ENCODE measurements around the gene ALPG. TPM values are rescaled to one million over a fixed set of nuclear protein-coding genes. Genes with fewer than 3 reads are reported as not detected.

Gene ALPG
- total RNA-seq, 1 experiment from 2014 or later: 2.5 TPM

DNA sequence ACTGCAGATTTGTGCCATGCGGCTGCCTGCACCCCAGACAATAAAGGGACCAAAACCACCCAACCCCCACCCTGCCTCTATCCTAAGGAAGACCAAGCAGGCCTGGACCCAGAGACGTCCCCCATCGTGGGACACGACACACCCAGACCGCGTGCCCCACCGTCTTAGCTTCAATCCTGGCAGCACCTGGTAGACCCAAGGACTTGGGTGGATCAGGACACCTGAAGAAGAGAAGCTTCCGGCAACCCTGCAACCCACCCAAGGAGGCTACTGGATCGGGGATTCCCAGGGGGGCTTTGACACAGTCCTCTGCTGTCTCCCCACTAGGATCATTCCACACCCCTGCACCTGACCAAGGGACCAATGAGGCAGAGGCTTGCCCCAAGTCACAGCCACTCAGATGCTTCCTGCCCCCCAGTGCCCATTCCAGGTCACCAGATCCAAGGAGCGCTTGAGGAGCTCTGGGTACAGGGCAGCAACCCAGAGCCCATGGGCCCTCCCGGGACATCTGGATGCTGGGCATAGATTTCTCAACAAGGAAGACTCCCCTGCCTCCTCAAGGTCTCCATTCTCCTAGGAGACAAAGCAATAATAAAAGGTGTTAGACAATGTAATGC is 52.9 kb downstream of the ALPG start:
- TF ChIP-seq, protein P1, sequence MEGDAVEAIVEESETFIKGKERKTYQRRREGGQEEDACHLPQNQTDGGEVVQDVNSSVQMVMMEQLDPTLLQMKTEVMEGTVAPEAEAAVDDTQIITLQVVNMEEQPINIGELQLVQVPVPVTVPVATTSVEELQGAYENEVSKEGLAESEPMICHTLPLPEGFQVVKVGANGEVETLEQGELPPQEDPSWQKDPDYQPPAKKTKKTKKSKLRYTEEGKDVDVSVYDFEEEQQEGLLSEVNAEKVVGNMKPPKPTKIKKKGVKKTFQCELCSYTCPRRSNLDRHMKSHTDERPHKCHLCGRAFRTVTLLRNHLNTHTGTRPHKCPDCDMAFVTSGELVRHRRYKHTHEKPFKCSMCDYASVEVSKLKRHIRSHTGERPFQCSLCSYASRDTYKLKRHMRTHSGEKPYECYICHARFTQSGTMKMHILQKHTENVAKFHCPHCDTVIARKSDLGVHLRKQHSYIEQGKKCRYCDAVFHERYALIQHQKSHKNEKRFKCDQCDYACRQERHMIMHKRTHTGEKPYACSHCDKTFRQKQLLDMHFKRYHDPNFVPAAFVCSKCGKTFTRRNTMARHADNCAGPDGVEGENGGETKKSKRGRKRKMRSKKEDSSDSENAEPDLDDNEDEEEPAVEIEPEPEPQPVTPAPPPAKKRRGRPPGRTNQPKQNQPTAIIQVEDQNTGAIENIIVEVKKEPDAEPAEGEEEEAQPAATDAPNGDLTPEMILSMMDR (IDR thresholded peaks at IDR 0.05; ENCODE audit: insufficient read depth in 1 of 2, low read depth in 1 of 2, low read length in 1 of 2, severe bottlenecking in 1 of 2, unreplicated experiment in 1 of 2): no peak
- Histone ChIP-seq H3K36me3 (ENCODE audit: control insufficient read depth, insufficient read depth, low read length) (no peaks in the 10 kb centered on the region), H3K4me1 (peaks cover 11% of the 10 kb centered on the region), H3K27me3 (replicated peaks; ENCODE audit: control insufficient read depth, insufficient read depth, low read length) (no peaks in the 10 kb centered on the region), H3K4me3 (ENCODE audit: low read depth, low read length) (no peak overlapping the region), H3K9me3 (no peaks in the 10 kb centered on the region)
- no TSS peak for BruUV-seq (replicated peaks)
- Mint-ChIP-seq H3K4me3 (ENCODE audit: unreplicated experiment) (no peak overlapping the region), H3K36me3 (ENCODE audit: insufficient read depth, unreplicated experiment) (no peaks in the 10 kb centered on the region), H3K4me1 (ENCODE audit: low read depth, unreplicated experiment) (no peaks in the 10 kb centered on the region), H3K27ac (ENCODE audit: unreplicated experiment) (no peak overlapping the region), H3K27me3 (ENCODE audit: insufficient read depth, unreplicated experiment) (no peaks in the 10 kb centered on the region), H3K9me3 (ENCODE audit: unreplicated experiment) (no peaks in the 10 kb centered on the region)
- intact Hi-C loops (cut with micrococcal nuclease; ENCODE audit: unreplicated experiment): no loop called here
- no peak for DNase-seq
- ChIA-PET POLR2A (no interaction called here), CTCF (no interaction called here)

DNA sequence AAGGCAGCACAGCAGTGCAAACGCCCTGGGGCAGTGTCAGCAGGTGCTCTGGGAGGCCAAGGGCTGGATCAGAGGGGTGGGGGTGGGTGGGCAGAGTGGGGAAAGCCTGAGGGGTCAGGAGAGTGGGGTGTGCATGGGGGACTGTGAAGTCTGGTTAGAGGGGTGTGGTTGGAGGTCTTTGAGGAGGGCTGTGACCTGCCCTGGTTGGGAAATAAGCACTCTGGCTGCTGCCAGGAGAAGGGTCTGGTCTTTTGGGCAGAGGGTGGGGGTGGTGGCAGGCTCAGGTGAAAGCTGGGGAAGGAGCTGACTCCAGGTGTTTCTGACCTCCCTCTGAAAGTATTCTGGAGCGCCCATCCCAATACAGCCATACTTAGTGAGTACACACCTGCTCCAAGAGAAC is 53.5 kb downstream of the ALPG start:
- TF ChIP-seq, protein P1 (IDR thresholded peaks at IDR 0.05; ENCODE audit: insufficient read depth in 1 of 2, low read depth in 1 of 2, low read length in 1 of 2, severe bottlenecking in 1 of 2, unreplicated experiment in 1 of 2): no peak
- intact Hi-C loops (cut with micrococcal nuclease; ENCODE audit: unreplicated experiment): no loop called here
- H3K4me3 Mint-ChIP-seq (ENCODE audit: unreplicated experiment): no peak overlapping the region
- Histone ChIP-seq H3K9me3 (no peaks in the 10 kb centered on the region), H3K36me3 (ENCODE audit: control insufficient read depth, insufficient read depth, low read length) (no peaks in the 10 kb centered on the region), H3K4me1 (peaks cover 11% of the 10 kb centered on the region), H3K4me3 (ENCODE audit: low read depth, low read length) (no peak overlapping the region), H3K27me3 (replicated peaks; ENCODE audit: control insufficient read depth, insufficient read depth, low read length) (no peaks in the 10 kb centered on the region)
- no peaks in the 10 kb centered on the region for H3K27me3 Mint-ChIP-seq (ENCODE audit: insufficient read depth, unreplicated experiment)
- no peak overlapping the region for H3K27ac Mint-ChIP-seq (ENCODE audit: unreplicated experiment)
- ChIA-PET POLR2A (no interaction called here), CTCF (no interaction called here)
- H3K36me3 Mint-ChIP-seq (ENCODE audit: insufficient read depth, unreplicated experiment): no peaks in the 10 kb centered on the region
- no TSS peak for BruUV-seq (replicated peaks)
- no peak for DNase-seq
- H3K9me3 Mint-ChIP-seq (ENCODE audit: unreplicated experiment): no peaks in the 10 kb centered on the region
- no peaks in the 10 kb centered on the region for H3K4me1 Mint-ChIP-seq (ENCODE audit: low read depth, unreplicated experiment)

Other genes with a start within 250 kb of the ALPG start
- 4.9 and 5.8 TPM in 2 replicates for gene ALPP, start 28.1 kb upstream of the ALPG start, total RNA-seq (2022)
- gene ALPI, start 49.3 kb downstream of the ALPG start, total RNA-seq (2022): 4.4 and 5.3 TPM in 2 replicates
- gene ECEL1, start 81.0 kb downstream of the ALPG start, total RNA-seq (2022): 6.4 and 8.9 TPM in 2 replicates
- not detected in 2 replicates for gene PRSS56, start 113.5 kb downstream of the ALPG start, total RNA-seq (2022)
- gene CHRND, start 119.3 kb downstream of the ALPG start, total RNA-seq (2022): not detected in 2 replicates
- not detected in 2 replicates for gene CHRNG, start 132.8 kb downstream of the ALPG start, total RNA-seq (2022)
- gene TIGD1, start 143.7 kb downstream of the ALPG start, total RNA-seq (2022): 4.4 TPM in 2 replicates
- 50.8 and 57.2 TPM in 2 replicates for gene EIF4E2, start 143.8 kb downstream of the ALPG start, total RNA-seq (2022)
- 4.1 and 4.2 TPM in 2 replicates for gene EFHD1, start 226.8 kb downstream of the ALPG start, total RNA-seq (2022)

All from Caco-2 (cell line).